Measurements from ENCODE around the gene PELO. TPM values are rescaled to one million over a fixed set of nuclear protein-coding genes. Genes with fewer than 3 reads are reported as not detected.
"Not testable (repeated sequence)": the region's sequence is repeated elsewhere in the genome, so short reads cannot be mapped to it uniquely, and the experiment has no call there.

PELO gene
- total RNA-seq, 1 donor from 2014 or later: 11.8 TPM

DNA sequence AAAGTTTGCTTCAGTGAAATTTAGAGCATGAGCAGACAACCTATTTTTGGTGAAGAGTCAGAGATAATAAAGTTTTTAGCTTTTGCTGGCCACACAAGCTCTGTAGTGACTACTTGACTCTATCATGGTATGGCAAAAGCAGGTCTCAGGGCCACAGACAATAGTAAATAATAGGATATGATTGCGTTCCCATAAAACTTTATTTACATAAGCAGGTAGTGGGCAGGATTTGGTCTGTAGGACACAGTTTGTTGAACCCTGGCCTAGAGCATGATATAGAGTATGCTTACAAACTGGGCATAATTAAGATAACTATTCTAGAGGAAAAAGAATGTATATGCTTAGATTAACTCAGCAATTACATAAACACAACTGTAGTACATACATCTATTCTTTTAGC lies 30.1 kb downstream of the PELO start:
- Mint-ChIP-seq H3K9me3 (ENCODE audit: low read depth) (no peaks in the 10 kb centered on the region), H3K36me3 (ENCODE audit: insufficient read depth) (no peaks in the 10 kb centered on the region), H3K27ac (no peak overlapping the region), H3K4me3 (ENCODE audit: low read depth) (no peak overlapping the region), H3K27me3 (no peaks in the 10 kb centered on the region), H3K4me1 (ENCODE audit: low read depth) (no peaks in the 10 kb centered on the region)
- TF ChIP-seq, protein P1, sequence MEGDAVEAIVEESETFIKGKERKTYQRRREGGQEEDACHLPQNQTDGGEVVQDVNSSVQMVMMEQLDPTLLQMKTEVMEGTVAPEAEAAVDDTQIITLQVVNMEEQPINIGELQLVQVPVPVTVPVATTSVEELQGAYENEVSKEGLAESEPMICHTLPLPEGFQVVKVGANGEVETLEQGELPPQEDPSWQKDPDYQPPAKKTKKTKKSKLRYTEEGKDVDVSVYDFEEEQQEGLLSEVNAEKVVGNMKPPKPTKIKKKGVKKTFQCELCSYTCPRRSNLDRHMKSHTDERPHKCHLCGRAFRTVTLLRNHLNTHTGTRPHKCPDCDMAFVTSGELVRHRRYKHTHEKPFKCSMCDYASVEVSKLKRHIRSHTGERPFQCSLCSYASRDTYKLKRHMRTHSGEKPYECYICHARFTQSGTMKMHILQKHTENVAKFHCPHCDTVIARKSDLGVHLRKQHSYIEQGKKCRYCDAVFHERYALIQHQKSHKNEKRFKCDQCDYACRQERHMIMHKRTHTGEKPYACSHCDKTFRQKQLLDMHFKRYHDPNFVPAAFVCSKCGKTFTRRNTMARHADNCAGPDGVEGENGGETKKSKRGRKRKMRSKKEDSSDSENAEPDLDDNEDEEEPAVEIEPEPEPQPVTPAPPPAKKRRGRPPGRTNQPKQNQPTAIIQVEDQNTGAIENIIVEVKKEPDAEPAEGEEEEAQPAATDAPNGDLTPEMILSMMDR (IDR thresholded peaks at IDR 0.05; ENCODE audit: unreplicated experiment): no peak
- DNase-seq (ENCODE audit: low spot score, unreplicated experiment): no peak

DNA sequence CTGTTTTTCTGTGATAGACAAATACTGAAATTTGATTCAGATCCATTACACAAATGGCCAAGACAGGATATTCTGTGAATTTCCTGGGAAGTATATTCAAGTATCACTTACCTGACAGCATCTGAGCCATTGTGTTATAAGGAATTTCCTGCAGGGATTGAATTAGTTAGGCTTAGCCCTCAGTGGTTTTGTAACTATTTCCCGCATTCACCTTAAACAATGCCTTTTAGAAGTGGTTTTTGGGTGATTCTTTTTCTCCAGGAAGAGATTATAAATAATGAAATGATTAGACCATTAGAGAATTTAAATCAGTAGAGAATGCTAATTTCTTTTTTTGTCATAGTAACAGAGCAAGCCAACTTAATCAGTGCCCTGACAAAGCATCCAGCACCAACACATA lies 30.6 kb downstream of the PELO start:
- no peaks in the 10 kb centered on the region for H3K9me3 Mint-ChIP-seq (ENCODE audit: low read depth)
- H3K36me3 Mint-ChIP-seq (ENCODE audit: insufficient read depth): no peaks in the 10 kb centered on the region
- H3K4me1 Mint-ChIP-seq (ENCODE audit: low read depth): no peaks in the 10 kb centered on the region
- TF ChIP-seq, protein P1 (IDR thresholded peaks at IDR 0.05; ENCODE audit: unreplicated experiment): no peak
- no peak overlapping the region for H3K4me3 Mint-ChIP-seq (ENCODE audit: low read depth)
- no peak overlapping the region for H3K27ac Mint-ChIP-seq
- no peak for DNase-seq (ENCODE audit: low spot score, unreplicated experiment)
- no peaks in the 10 kb centered on the region for H3K27me3 Mint-ChIP-seq

DNA sequence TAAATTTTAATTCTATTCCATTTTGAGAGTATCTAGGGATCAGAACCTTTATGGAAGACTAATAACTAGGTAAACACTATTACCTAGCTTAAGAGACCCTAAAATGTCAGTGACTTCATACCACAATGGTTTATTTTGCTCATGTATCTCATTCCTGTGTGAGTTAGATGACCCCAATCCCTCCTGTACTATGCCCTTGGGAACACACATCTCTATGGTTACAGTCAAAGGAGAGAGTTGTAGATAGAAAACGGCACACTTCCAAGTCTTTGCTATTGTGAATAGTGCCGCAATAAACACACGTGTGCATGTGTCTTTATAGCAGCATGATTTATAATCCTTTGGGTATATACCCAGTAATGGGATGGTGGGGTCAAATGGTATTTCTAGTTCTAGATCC lies 31.1 kb downstream of the PELO start:
- H3K27ac Mint-ChIP-seq; H3K36me3 Mint-ChIP-seq (ENCODE audit: insufficient read depth); H3K4me1 Mint-ChIP-seq (ENCODE audit: low read depth); DNase-seq (ENCODE audit: low spot score, unreplicated experiment); H3K27me3 Mint-ChIP-seq; H3K4me3 Mint-ChIP-seq (ENCODE audit: low read depth); H3K9me3 Mint-ChIP-seq (ENCODE audit: low read depth): not testable (repeated sequence)

DNA sequence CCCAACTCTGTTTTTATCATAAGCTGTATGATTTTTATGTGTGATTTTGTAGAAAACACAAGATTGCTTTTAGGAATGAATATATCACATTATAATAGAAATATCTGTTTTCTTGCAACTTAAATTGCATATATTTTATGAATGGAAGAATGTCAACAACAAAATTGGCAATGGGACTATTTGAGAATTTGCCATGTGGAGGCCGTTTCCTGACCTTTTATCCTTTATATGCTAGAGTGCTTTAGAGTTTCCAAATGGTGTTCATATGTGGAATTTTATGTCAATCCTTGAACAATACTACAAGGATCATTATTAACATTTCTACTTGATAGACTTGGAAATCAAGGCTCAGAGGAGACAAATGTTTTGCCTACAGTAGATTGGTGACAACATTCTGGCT lies 34.2 kb downstream of the PELO start:
- Mint-ChIP-seq H3K4me1 (ENCODE audit: low read depth) (peaks cover 2% of the 10 kb centered on the region), H3K4me3 (ENCODE audit: low read depth) (no peak overlapping the region), H3K36me3 (ENCODE audit: insufficient read depth) (no peaks in the 10 kb centered on the region), H3K27me3 (no peaks in the 10 kb centered on the region), H3K27ac (no peak overlapping the region), H3K9me3 (ENCODE audit: low read depth) (no peaks in the 10 kb centered on the region)
- DNase-seq (ENCODE audit: low spot score, unreplicated experiment): no peak
- TF ChIP-seq, protein P1 (IDR thresholded peaks at IDR 0.05; ENCODE audit: unreplicated experiment): no peak

DNA sequence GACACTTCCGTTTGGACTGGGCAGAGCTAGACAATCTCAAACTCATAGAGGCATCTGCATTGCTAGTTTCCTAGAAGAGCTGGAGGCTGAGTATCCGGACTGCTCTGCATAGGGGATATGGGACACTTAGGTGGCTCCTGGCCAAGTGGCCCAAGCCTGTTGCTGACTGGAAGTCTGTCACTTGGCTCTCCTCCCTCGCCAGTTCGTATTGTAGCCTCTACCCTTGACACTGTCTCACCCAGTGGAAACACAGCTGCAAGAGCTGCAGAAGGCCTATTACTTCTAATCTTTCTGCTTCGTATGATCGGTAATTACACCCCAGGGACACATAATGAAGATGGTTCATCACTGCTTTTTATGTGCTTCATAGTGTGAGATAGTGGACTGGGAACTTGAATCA lies 34.7 kb downstream of the PELO start:
- H3K27me3 Mint-ChIP-seq: no peaks in the 10 kb centered on the region

DNA sequence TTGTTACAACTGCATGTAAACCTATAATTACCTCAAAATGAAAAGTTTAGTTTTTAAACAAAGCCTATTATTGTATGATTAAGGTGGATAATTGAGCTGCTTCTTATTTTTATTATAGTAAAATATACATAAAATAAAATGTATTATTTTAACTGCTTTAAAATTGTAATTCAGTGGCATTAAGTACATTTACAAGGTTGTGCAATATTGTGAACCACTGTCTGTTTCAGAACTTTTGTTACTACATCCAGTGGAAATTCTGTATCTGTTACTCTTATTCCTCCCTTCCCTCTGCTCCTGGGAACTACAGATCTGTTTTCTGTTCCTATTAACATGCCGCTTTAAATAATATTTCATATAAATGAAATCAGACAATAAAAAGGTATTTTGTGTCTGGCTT lies 37.1 kb downstream of the PELO start:
- Mint-ChIP-seq H3K4me1 (ENCODE audit: low read depth) (peaks cover 2% of the 10 kb centered on the region), H3K9me3 (ENCODE audit: low read depth) (peaks cover 3% of the 10 kb centered on the region), H3K27ac (no peak overlapping the region), H3K36me3 (ENCODE audit: insufficient read depth) (no peaks in the 10 kb centered on the region), H3K4me3 (ENCODE audit: low read depth) (no peak overlapping the region), H3K27me3 (no peaks in the 10 kb centered on the region)
- TF ChIP-seq, protein P1 (IDR thresholded peaks at IDR 0.05; ENCODE audit: unreplicated experiment): no peak
- DNase-seq (ENCODE audit: low spot score, unreplicated experiment): no peak

More for the DNA sequence above, 34.7 kb downstream of the PELO start:
- Mint-ChIP-seq H3K9me3 (ENCODE audit: low read depth) (peaks cover 1% of the 10 kb centered on the region), H3K27ac (no peak overlapping the region), H3K4me3 (ENCODE audit: low read depth) (no peak overlapping the region), H3K4me1 (ENCODE audit: low read depth) (peaks cover 2% of the 10 kb centered on the region), H3K36me3 (ENCODE audit: insufficient read depth) (no peaks in the 10 kb centered on the region)
- TF ChIP-seq, protein P1 (IDR thresholded peaks at IDR 0.05; ENCODE audit: unreplicated experiment): no peak
- no peak for DNase-seq (ENCODE audit: low spot score, unreplicated experiment)

All from progenitor cell of endocrine pancreas (in vitro differentiated cells).